Amniotic stem cell (primary cell): ENCODE results near the gene SYT8.

Experiments
- DNase-seq: peaks from one replicate; lab custom pipeline; 2025; lab: John Stamatoyannopoulos, UW

Gene SYT8

GRCh38 chr11:1845561-1846452 is 11.0 kb downstream of the SYT8 start:
- no peak for DNase-seq

- DNase-seq: no peak
Measured at GRCh38 chr11:1846453-1846932, 11.7 kb downstream of the SYT8 start.

GRCh38 chr11:1847006-1847735 is 12.4 kb downstream of the SYT8 start:
- no peak for DNase-seq

- no peak for DNase-seq
Measured at GRCh38 chr11:1847926-1848639, 13.3 kb downstream of the SYT8 start.

GRCh38 chr11:1848640-1849430 is 14.0 kb downstream of the SYT8 start:
- no peak for DNase-seq

- no peak for DNase-seq
Measured at GRCh38 chr11:1851468-1852180, 16.8 kb downstream of the SYT8 start.

- no peak for DNase-seq
Measured at GRCh38 chr11:1852271-1852876, 17.6 kb downstream of the SYT8 start.

- no peak for DNase-seq
Measured at GRCh38 chr11:1852877-1853276, 18.1 kb downstream of the SYT8 start, which contains the start of gene LSP1. TSS of gene LSP1 (plus strand) at chr11:1853084. CDS start at chr11:1853145, 61 bp downstream.

- no peak for DNase-seq
Measured at GRCh38 chr11:1853376-1854131, 18.8 kb downstream of the SYT8 start.

- no peak for DNase-seq
Measured at GRCh38 chr11:1854132-1854948, 19.6 kb downstream of the SYT8 start.

- DNase-seq: no peak
Measured at GRCh38 chr11:1854949-1855885, 20.4 kb downstream of the SYT8 start.

- DNase-seq: no peak
Measured at GRCh38 chr11:1855886-1856265, 21.1 kb downstream of the SYT8 start.

- DNase-seq: no peak
Measured at GRCh38 chr11:1856306-1857005, 21.7 kb downstream of the SYT8 start.

- DNase-seq: no peak
Measured at GRCh38 chr11:1857064-1857463, 22.3 kb downstream of the SYT8 start.

GRCh38 chr11:1858154-1858553 is 23.4 kb downstream of the SYT8 start:
- no peak for DNase-seq

GRCh38 chr11:1858576-1858975 is 23.8 kb downstream of the SYT8 start:
- no peak for DNase-seq

- no peak for DNase-seq
Measured at GRCh38 chr11:1859004-1859403, 24.2 kb downstream of the SYT8 start.
